Islet of Langerhans (tissue), 1 donor: ENCODE results near the gene GMDS.

ENCODE experiments used
- FAIRE-seq: peaks from one replicate; lab custom pipeline; 2011; peaks lifted over from hg19 to GRCh38; lab: Jason Lieb, UNC

GMDS gene

GRCh38 chr6:1601158-1602048 lies 644.0 kb downstream of the GMDS start:
- no peak for FAIRE-seq

- FAIRE-seq = no peak
Measured at GRCh38 chr6:1600764-1601157, 644.6 kb downstream of the GMDS start.

GRCh38 chr6:1600063-1600763 lies 645.2 kb downstream of the GMDS start:
- FAIRE-seq = no peak

- no peak for FAIRE-seq
Measured at GRCh38 chr6:1599469-1599868, 645.9 kb downstream of the GMDS start.

GRCh38 chr6:1598886-1599285 lies 646.5 kb downstream of the GMDS start:
- FAIRE-seq = no peak

GRCh38 chr6:1598433-1598832 lies 647.0 kb downstream of the GMDS start:
- FAIRE-seq = no peak

- FAIRE-seq = no peak
Measured at GRCh38 chr6:1597924-1598323, 647.5 kb downstream of the GMDS start.

GRCh38 chr6:1597121-1597744 lies 648.2 kb downstream of the GMDS start:
- FAIRE-seq = no peak

GRCh38 chr6:1596088-1596852 lies 649.1 kb downstream of the GMDS start:
- FAIRE-seq = no peak

GRCh38 chr6:1595271-1596087 lies 649.9 kb downstream of the GMDS start:
- no peak for FAIRE-seq

GRCh38 chr6:1594445-1595200 lies 650.8 kb downstream of the GMDS start:
- no peak for FAIRE-seq

- FAIRE-seq = no peak
Measured at GRCh38 chr6:1593958-1594314, 651.5 kb downstream of the GMDS start.

GRCh38 chr6:1593286-1593957 lies 652.0 kb downstream of the GMDS start:
- no peak for FAIRE-seq

- no peak for FAIRE-seq
Measured at GRCh38 chr6:1592852-1593251, 652.6 kb downstream of the GMDS start.

GRCh38 chr6:1591926-1592325 lies 653.5 kb downstream of the GMDS start:
- no peak for FAIRE-seq

GRCh38 chr6:1591243-1591642 lies 654.2 kb downstream of the GMDS start:
- no peak for FAIRE-seq

GRCh38 chr6:1590580-1590979 lies 654.8 kb downstream of the GMDS start:
- FAIRE-seq = no peak

GRCh38 chr6:1589208-1589607 lies 656.2 kb downstream of the GMDS start:
- no peak for FAIRE-seq

- FAIRE-seq = no peak
Measured at GRCh38 chr6:1587977-1588376, 657.4 kb downstream of the GMDS start.

- no peak for FAIRE-seq
Measured at GRCh38 chr6:1587546-1587945, 657.9 kb downstream of the GMDS start.
